ENCODE measurements around the gene CD33.

CD33 gene

DNA sequence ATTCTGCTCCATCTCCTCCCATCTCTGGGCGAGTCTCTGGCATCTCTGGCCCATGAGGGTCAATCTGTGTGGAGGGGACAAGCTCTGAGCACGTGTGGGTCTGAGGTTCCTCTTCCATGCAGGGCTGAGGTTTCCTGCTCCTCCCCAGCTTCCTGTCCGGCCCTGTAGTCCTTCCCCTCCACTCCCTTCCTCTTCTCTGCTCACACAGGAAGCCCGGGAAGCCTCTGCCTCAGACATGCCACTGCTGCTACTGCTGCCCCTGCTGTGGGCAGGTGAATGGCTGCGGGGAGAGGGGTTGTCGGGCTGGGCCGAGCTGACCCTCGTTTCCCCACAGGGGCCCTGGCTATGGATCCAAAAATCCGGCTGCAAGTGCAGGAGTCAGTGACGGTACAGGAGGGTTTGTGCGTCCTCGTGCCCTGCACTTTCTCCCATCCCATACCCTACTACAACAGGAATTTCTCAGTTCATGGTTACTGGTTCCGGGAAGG, 14.0 kb upstream of the CD33 start:
- peak; percentile 88 for DNase-seq

- DNase-seq = no peak
Observed at GRCh38 chr19:51211833-51212232, 13.0 kb upstream of the CD33 start.

- peak; percentile 69 for DNase-seq
Observed at GRCh38 chr19:51219307-51219706, 5.6 kb upstream of the CD33 start.

DNA sequence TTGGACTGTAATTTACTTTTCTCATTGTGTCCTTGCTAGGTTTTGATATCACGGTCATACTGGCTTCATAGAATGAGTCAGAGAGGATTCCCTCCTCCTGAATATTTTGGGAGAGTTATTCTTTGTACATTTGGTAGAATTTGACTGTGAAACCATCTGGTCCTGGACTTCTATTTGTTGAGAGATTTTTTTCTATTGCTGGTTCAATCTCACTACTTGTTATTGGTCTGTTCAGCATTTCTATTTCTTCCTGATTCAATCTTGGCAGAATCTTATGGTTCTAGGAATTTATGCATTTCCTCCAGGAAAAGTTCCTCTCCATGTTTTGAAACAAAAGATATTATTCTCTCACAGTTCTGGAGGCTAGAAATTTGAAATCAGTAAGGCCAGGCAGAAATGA, 4.9 kb upstream of the CD33 start:
- DNase-seq = no peak

DNA sequence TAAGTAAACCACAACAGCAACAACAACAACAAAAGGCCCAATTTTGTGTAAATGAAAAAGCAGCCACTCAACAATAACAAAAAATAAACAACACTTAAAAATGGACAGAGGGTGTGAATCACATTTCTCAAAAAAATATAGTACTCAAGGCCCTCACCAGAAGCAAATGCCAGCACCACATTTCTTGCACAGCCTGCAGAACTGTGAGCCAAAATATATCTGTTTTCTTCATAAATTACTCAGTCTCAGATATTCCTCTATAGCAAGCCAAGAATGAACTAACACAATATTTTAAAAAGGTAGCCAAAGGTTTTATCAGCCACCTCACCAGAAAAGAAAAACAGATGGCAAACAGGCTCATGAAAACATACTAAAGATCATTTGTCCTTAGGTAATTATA, 3.9 kb upstream of the CD33 start:
- no peak for DNase-seq

DNA sequence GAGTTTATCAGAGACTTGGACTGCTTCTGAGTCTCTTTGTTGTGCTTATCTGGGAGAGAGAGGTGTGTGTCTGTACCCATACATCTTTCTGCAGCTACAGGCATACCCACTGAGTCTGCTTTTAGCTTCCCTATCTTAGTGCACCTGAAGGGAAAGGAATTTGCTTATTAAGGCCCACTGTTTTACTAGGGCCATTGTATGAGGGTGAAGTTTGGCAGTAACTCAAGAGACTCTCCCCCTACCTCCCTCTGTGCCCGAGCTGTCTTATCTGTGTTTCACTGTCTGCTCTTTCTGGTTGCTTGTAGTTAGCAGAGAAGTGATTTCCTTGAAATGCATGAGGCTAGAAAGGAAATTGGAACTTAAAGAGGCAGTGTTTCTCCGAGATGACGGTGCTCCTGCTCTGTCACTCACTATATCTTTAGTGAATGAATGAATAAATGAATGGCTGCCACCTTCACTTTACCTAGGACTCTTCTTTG, 678 bp upstream of the CD33 start:
- DNase-seq = peak; percentile 75

GRCh38 chr19:51226067-51226466, 1.2 kb downstream of the CD33 start:
- peak; percentile 43 for DNase-seq

- peak; percentile 54 for DNase-seq
Observed at GRCh38 chr19:51227326-51227725, 2.4 kb downstream of the CD33 start.

- no peak for DNase-seq
Observed at GRCh38 chr19:51227966-51228365, 3.1 kb downstream of the CD33 start.

DNA sequence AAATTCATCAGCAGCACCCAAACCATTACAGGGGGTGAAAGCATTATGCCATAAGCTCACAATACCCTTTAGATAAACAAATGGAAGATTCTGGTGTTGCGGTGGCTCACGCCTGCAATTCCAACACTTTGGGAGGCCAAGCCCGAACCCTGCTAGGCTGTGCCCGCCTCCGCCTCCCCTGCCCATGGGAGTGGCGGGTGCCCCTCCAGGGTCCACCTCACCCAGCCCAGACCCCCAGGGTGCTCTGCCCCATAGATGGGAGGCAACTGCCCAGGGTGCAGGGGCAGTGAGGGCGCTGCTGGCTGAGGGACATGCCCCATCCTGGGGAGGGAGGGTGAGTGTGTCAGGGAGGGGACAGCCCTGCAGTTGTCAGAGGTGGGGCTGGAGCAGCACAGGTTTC, 16.0 kb downstream of the CD33 start:
- DNase-seq = no peak

DNA sequence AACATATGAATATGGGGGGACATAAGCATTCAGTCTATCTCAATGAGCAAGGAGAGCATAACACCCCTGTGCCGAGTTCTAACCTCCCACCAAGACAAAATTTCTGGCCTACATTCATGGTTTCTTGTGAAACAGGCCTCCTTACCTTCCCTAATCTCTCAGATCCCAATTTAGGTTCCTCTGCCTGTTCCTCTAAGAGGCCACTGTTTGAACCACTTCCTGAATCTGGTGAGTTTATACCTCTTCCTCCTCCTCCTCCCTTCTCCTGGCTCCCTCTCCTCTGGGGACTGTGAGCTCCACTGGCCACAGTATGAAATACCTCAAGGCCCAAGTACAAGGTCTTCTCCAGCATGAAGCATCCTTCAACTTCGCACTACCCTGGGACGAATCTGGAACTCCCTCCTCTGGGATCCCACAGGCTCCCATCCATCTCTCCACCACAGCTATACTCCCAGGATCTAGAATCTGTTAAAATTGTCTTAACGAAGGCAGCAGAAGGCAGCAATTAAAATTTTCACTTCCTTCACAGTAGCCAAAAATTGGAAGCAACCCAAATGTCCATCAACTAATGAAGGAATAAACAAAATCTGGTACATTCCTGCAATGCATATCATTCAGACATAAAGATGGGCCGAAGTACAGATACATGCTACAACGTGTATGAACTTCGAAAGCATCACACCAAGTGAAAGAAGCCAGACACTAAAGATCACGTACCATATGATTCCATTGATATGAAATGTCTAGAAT, 18.2 kb downstream of the CD33 start:
- peak; percentile 28 for DNase-seq

- DNase-seq = peak; percentile 92
Observed at GRCh38 chr19:51246164-51246552, 21.3 kb downstream of the CD33 start.

DNA sequence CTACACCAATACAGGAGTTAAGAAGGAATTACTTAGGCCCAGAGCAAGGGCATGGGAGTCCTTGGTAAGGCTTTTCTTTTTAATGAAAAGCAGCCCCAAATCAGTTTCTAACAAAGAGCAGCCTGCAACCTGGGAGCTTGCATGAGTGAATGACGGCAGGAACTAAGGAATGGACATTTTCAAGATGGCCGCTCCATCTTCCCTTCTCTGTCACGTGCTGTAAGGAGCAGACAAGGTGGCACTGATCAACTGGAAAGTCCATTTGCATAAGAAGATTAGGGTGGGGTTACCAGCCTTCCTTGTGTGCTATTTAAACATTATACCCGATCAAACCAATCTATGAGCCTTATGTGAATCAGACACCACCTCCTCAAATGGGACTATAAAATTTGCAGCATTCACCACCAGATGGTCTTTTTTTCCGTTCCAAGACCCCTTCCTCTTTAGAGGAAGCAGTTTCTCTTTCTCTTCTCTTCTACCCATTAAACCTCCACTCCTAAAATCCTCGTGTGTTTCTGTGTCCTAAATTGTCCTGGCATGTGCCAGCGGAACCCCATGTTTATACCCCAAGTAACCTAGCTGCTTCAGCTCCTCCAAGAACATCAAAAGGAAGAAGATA, 23.2 kb downstream of the CD33 start:
- DNase-seq = no peak

GRCh38 chr19:51250786-51251467, 26.0 kb downstream of the CD33 start, which contains the start of gene SIGLECL1:
TSS of gene SIGLECL1 (plus strand) at chr19:51251080. CDS start at chr19:51264073, 12,993 bp downstream.
- no peak for DNase-seq

- no peak for DNase-seq
Observed at GRCh38 chr19:51251468-51251820, 26.6 kb downstream of the CD33 start.

DNA sequence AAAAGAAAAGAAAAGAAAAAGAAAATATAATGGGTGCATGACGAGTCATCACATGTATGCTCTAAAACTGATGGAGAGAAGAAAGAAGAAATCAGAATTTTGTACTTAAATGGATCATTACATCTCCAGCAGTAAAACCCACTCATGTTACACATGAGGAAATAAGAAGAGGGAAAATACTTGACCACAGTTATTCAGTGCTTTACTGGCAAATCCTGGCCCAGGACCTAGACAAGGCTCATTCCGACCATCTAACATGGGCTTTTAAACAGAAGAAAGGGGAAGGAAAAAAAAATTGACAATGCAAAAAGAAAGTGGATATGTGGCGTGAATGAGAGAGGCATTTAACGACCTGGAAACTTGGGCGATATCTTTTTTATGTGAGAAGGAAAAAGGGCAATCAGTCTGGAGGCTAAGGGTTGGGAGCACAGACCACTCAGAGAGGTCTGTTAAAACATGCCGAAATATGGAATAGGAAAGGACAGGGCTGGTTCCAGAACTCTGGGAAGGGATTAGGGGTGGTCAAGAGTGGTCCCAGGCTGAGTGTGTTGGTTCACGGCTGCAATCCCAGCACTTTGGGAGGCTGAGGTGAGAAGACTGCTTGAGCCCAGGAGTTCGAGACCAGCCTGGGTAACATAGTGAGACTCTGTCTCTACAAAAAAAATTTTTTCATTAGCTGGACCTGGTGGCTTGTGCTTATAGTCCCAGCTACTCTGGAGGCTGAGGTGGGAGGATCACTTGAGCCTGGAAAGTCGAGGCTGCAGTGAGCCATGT, 27.6 kb downstream of the CD33 start:
- no peak for DNase-seq

- no peak for DNase-seq
Observed at GRCh38 chr19:51253088-51253806, 28.4 kb downstream of the CD33 start.

GRCh38 chr19:51256155-51256625, 31.3 kb downstream of the CD33 start:
- no peak for DNase-seq

DNA sequence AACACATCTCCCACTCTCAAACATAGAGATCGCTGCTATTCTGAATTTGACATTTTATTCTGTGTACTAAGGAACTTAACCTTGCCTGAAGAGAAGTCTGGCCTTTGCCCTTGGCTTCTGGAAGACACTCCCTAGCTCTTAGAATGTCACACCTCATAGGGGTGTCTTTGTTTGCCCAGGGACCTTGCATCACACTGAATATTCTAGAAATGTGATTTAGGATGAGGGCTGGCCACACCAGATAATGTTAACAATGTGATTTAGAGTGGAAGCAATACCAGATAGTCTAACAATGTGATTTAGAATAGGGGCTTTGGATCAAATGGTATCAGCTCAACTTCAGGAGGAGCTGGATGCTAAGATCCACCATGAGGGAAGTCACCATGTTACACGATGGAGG, 32.6 kb downstream of the CD33 start:
- DNase-seq = no peak

DNA sequence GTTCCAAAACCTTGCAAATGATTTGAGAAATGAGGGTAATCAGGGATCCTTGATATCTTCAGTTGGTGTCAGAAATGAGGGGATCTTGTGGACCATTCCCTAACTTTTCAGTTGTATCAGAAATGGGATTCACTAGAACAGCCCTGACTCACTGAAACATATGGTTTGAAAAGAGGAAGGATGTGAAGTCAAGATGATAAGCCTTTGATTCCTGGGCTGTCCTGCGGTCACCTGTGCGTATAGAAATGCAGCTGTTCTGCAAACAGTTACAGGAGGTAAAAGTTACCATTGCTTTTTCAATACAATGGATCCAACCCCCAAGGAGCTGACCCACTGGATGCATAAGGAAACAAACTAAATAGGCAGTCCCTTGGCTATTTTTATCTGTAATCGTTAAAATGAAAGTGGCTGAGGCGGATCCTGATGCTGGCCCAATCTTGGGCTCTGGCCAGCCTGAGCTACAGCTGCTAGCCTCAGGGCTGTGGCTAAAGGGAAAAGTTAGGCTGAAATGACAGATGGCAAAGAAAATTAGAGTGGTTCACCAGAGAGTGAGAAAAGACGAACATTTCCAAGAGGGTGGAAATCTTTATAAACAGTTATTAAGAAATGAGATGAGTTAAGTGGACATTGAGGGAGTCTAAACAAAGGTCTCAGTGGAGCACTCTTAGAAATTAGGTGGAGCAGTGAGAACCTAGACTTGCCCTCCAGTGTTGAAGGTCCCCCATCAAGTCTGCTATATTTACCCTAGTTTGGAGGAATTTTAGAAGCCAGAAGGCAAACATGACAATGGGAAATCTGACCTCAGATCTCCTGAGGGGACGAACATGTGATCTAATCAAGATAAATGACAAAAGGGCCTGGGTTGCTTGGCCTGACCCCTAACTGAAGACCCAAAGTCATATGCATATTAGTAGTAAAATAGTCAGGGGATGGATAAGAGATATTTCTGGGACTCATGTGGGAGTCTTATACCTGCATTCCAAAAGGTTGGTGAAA, 33.6 kb downstream of the CD33 start:
- peak; percentile 77 for DNase-seq

Measured in hematopoietic multipotent progenitor cell treated with erythropoietin and hydrocortisone succinate and interleukin-3 and kit ligand, for 4 days (in vitro differentiated cells).